Psoas muscle (tissue), 8 donors: Measurements from ENCODE around the gene IGFBP3. TPM values are rescaled to one million over a fixed set of nuclear protein-coding genes. Genes with fewer than 3 reads are reported as not detected.

ENCODE experiments used
- ATAC-seq, 4 donors: fragments of 200-7000 bp; cut with Tn5 transposase; one replicate each; pipeline ENCODE4 v1.9.1; 2020; ENCODE audit warnings: moderate library complexity in 3 of 4, mild to moderate bottlenecking in 2 of 4
- DNase-seq, 2 donors: peaks; one replicate each; pipeline ENCODE4 v3.0.0-alpha.2; 2020
- H3K27ac ChIP-seq: fragments of 200-600 bp; one replicate; pipeline ENCODE4 v1.8.0; 2022
- H3K27me3 ChIP-seq, 3 donors: fragments of 200-600 bp in 1 of 3; one replicate each; pipeline versions ENCODE4 v1.6.1 to v1.8.0; 2013 to 2022; ENCODE audit warnings: low read length in 2 of 3, mild to moderate bottlenecking in 2 of 3, moderate library complexity in 1 of 3; ENCODE audit not compliant: insufficient read depth in 3 of 3
- H3K36me3 ChIP-seq, 2 donors: fragments of 200-600 bp in 1 of 2; one replicate each; pipeline versions ENCODE4 v1.6.1 to v1.8.0; 2013 to 2022; ENCODE audit warnings: low read depth in 1 of 2, mild to moderate bottlenecking in 1 of 2, moderate library complexity in 1 of 2; ENCODE audit not compliant: insufficient read depth in 1 of 2
- H3K4me1 ChIP-seq: fragments of 200-600 bp; one replicate; pipeline ENCODE4 v1.8.0; 2022
- H3K4me3 ChIP-seq: fragments of 200-600 bp; one replicate; pipeline ENCODE4 v1.8.0; 2022; ENCODE audit warnings: mild to moderate bottlenecking
- H3K9me3 ChIP-seq: fragments of 200-600 bp; one replicate; pipeline ENCODE4 v1.8.0; 2022
- WGBS, 3 donors: extraction: QIAGEN DNeasy Blood & Tissue Kit; methylation state at CpG; one replicate each; pipeline versions ENCODE4 v1.1.6 to v1.1.7; 2013; 5-methylcytosine and 5-hydroxymethylcytosine counted together
- intact Hi-C, 2 donors: fragments of 100-400 bp; cut with DNase I; formaldehyde crosslinking; loops; one replicate each; pipeline versions ENCODE4 v1.11.0 to v1.14.2; 2022
- polyA plus RNA-seq, 3 donors: library from polyadenylated mRNA; stranded (reverse); fragments of 200-250 nt; gene quantifications; one replicate each; pipeline ENCODE4 v1.2.3, GENCODE V29; 2013
- total RNA-seq, 4 donors: library from RNA; stranded (reverse); fragmentation: NEBNext Ultra II Directional in 2 of 4; extraction: Animal tissue kit (Norgen Biotek cat#: 25700) in 2 of 4; gene quantifications; one replicate each; pipeline versions ENCODE4 v1.2.1 to v1.2.4, GENCODE V29; 2021 to 2023
- TF ChIP-seq, protein P1 (sequence below): fragments of 200-600 bp; IDR thresholded peaks from one replicate; pipeline ENCODE4 v1.8.0; 2022; ENCODE audit warnings: antibody characterized with exemption
- donor health status: healthy with polysubstance abuse.
- donor health status: DM: no; HTN: no; CAD: no; lungs with moderate emphysema.
- donor health status: Bipolar disorder and iron deficiency.
- donor health status: healthy.
- donor health status: DM: yes; HTN: yes; CAD: no.
- donor health status: DM: no; HTN: no; CAD: no.
- donor health status: DM: no; HTN: no; CAD: no.
- donor health status: DM: yes; HTN: yes; CAD: no.

The IGFBP3 gene
- total and polyA plus RNA-seq, 7 donors, result 13.9 to 114 (median 38.0) TPM

DNA sequence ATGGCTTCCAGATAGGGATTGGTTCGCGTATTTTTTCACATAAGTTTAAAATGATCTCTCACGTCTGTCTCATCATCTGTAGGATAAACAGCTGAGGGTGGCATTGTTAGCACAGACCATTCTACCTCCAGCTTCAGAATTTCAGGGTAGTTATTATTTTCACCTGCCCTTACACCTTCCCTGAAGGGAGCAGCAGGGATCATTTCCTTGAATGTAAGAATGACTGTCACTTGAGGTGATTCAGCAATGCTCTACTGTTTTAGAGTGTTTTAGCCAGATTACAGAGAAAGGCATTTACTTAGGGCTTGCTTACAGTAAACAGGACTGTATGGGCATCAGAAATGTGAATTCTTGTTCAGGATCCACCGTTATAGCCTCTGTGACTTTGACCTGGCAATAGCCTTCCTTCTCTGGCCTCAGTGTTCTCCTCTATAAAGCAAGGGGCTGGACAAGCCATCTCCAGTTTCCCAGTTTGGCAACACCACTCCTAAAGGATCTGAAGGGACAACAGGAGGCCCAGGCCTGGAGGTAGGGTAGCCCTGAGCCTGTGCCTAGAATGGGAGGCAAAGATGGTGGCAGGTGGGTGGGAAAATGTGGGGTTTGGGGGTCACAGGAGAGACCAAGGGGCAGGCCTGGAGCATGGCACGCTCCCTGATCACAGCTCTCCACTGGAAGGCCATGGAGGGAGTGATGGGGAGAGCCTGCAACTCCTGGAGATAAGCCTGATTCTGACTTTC, 34.0 kb downstream of the IGFBP3 start:
- Histone ChIP-seq H3K27ac (no peak overlapping the region), H3K4me1 (no peaks in the 10 kb centered on the region), H3K4me3 (no peak overlapping the region), H3K27me3 (peaks cover 0 to 40% (median 12%) of the 10 kb centered on the region in 3 donors), H3K9me3 (no peaks in the 10 kb centered on the region), H3K36me3 (no peaks in the 10 kb centered on the region)
- 92 to 93% (median 92%) methylated on average over 5 of the region's 5 CpGs for WGBS, 3 donors
- ATAC-seq (no peak), DNase-seq (no peak)
- TF ChIP-seq, protein P1, sequence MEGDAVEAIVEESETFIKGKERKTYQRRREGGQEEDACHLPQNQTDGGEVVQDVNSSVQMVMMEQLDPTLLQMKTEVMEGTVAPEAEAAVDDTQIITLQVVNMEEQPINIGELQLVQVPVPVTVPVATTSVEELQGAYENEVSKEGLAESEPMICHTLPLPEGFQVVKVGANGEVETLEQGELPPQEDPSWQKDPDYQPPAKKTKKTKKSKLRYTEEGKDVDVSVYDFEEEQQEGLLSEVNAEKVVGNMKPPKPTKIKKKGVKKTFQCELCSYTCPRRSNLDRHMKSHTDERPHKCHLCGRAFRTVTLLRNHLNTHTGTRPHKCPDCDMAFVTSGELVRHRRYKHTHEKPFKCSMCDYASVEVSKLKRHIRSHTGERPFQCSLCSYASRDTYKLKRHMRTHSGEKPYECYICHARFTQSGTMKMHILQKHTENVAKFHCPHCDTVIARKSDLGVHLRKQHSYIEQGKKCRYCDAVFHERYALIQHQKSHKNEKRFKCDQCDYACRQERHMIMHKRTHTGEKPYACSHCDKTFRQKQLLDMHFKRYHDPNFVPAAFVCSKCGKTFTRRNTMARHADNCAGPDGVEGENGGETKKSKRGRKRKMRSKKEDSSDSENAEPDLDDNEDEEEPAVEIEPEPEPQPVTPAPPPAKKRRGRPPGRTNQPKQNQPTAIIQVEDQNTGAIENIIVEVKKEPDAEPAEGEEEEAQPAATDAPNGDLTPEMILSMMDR, result no peak
- intact Hi-C loops, result no loop called here

DNA sequence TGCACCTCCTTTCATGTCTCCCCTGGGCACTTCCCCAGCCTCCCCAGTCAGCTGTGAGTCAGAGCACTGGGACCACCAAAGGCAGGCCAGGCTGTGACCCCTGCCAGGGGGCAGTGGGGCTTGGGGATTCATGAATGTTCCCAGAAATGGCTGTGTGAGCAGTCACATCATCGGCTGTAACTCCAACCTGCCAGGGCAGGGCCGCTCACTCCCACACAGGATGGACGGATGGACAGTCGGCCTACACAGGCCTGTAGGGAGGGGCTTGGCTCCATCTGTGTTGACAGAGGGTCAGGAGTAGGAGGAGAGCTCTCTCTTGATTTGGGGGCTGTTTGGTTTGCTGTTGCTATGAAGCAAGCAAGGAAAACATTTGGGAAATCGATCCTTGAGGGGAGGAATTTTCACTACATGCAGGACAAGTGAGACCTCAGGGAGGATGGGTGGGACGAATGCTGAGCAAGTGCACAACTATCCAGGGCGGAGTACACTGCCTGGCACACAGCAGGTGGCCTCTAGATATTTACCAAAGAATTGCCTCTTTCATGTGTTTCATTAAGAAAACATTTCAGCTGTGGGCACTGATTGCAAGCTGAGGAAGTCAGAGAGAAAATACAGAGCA, 35.7 kb downstream of the IGFBP3 start:
- ATAC-seq (no peak), DNase-seq (no peak)
- H3K27ac ChIP-seq, result no peak overlapping the region
- intact Hi-C loops, result no loop called here
- H3K36me3 ChIP-seq, result no peaks in the 10 kb centered on the region
- TF ChIP-seq, protein P1, result no peak
- H3K4me3 ChIP-seq, result no peak overlapping the region
- H3K4me1 ChIP-seq, result no peaks in the 10 kb centered on the region
- peaks cover 0 to 37% (median 12%) of the 10 kb centered on the region in 3 donors for H3K27me3 ChIP-seq
- no peaks in the 10 kb centered on the region for H3K9me3 ChIP-seq
- 48 to 60% (median 53%) methylated on average over 7 of the region's 7 CpGs for WGBS, 3 donors

DNA sequence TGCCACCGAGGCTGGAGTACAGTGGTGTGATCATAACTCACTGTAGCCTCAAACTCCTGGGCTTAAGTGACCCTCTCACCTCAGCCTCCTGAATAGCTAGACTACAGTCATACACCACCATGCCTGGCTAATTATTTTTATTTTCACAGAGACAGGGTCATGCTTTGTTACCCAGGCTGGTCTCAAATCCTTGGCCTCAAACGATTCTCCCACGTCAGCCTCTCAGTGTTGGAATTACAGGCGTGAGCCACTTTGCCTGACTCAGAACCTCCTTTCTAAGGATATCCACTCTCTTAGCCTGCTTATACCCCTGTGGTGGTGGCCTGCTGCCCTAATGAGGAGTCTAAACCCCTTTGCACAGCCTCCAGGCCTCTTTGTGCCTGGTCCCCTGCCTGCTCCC, 36.9 kb downstream of the IGFBP3 start:
- WGBS, 3 donors, result 67 to 75% (median 70%) methylated on average over 4 of the region's 4 CpGs
- intact Hi-C loops, result no loop called here
- Histone ChIP-seq H3K4me1 (no peaks in the 10 kb centered on the region), H3K36me3 (no peaks in the 10 kb centered on the region), H3K27ac (no peak overlapping the region), H3K4me3 (no peak overlapping the region), H3K9me3 (no peaks in the 10 kb centered on the region), H3K27me3 (peaks cover 0 to 30% (median 9%) of the 10 kb centered on the region in 3 donors)
- no peak for DNase-seq
- ATAC-seq, result no peak
- TF ChIP-seq, protein P1, result no peak

DNA sequence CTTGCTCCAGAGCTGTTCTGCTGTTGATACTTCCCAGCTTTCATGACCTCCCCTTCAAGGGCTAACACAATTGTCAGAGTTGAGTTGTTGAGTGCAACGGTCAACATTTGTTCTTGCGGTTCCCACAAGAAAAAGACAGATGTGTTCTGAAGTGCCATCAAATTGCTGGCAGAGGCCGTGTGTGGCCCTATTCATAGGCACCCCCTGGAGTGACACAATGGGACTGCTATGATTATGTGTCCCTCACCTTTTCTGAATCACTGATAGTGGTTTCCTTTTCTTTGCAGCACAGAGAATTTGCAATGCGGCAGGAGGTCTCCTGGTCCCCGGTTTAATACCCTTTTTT, 38.6 kb downstream of the IGFBP3 start:
- no peaks in the 10 kb centered on the region for H3K36me3 ChIP-seq
- DNase-seq (no peak), ATAC-seq (no peak)
- H3K9me3 ChIP-seq, result no peaks in the 10 kb centered on the region
- peaks cover 0 to 13% (median 2%) of the 10 kb centered on the region in 3 donors for H3K27me3 ChIP-seq
- 63 to 76% (median 67%) methylated on average over 5 of the region's 5 CpGs for WGBS, 3 donors
- intact Hi-C loops, result no loop called here
- no peak overlapping the region for H3K27ac ChIP-seq
- no peaks in the 10 kb centered on the region for H3K4me1 ChIP-seq
- TF ChIP-seq, protein P1, result no peak
- no peak overlapping the region for H3K4me3 ChIP-seq
